ENCODE measurements around the gene PTOV1. TPM values are rescaled to one million over a fixed set of nuclear protein-coding genes. Genes with fewer than 3 reads are reported as not detected.

PTOV1 gene
- total and polyA plus RNA-seq, 2 of the 13 experiments (the other 11 are each of a cell fraction or from before 2014, with no cell fraction given): 63.5 to 68.5 TPM

GRCh38 chr19:49875857-49876421 lies 25.0 kb downstream of the PTOV1 start:
- Histone ChIP-seq H3K4me1 (ENCODE audit: insufficient read depth, low read length) (peaks cover 32% of the 10 kb centered on the region), H3K4me2 (ENCODE audit: low read depth, low read length) (peak overlapping the region; percentile 91), H3K27me3 (ENCODE audit: control insufficient read depth in 1 of 2, insufficient read depth in 2 of 2, low read length in 2 of 2) (no peaks in the 10 kb centered on the region; a peak in 1 of 5 replicates), H3K9me3 (ENCODE audit: low read length) (no peaks in the 10 kb centered on the region), H3K36me3 (replicated peaks in 1 of 2; ENCODE audit: control insufficient read depth in 1 of 2, insufficient read depth in 2 of 2, low read length in 2 of 2) (peaks cover 9 to 26% of the 10 kb centered on the region in 2 experiments), H3K27ac (ENCODE audit: extremely low read length, insufficient read depth, low read length) (peak overlapping the region; percentile 99), H4K20me1 (ENCODE audit: insufficient read depth, low read length) (peaks cover 5% of the 10 kb centered on the region; the same call in 1 of the 2 replicates), H2AFZ (ENCODE audit: low read length) (no peak overlapping the region), H3K4me3 (replicated peaks in 1 of 3; ENCODE audit: insufficient read depth in 1 of 3, low read depth in 2 of 3, low read length in 3 of 3) (peak overlapping the region; percentile 77 to 99 (median 97)), H3K79me2 (ENCODE audit: insufficient read depth, low read length) (peaks cover 38% of the 10 kb centered on the region), H3K9ac (ENCODE audit: insufficient read depth, low read depth, low read length) (peak overlapping the region; percentile 97)
- no TSS peak for BruUV-seq (replicated peaks)
- FAIRE-seq: no peak
- intact Hi-C loops (cut with micrococcal nuclease; ENCODE audit: unreplicated experiment) (no loop called here), in situ Hi-C loops (cut with HindIII; ENCODE audit: extremely low pct_ligation_motif_present, low pct_unique_long_range_greater_than_20kb) (no loop called here)
- DNase-seq (ENCODE audit: low spot score): peak; percentile 51
- 0% methylated on average over 11 of the region's 28 CpGs for WGBS (ENCODE audit: low lambda C conversion rate)
- ATAC-seq: peak; percentile 40
- POLR2A ChIA-PET: interaction anchor here (0.9 to 3.3 kb wide), 10 partner anchors 9 to 380 kb away, joined by 3 to 21 read pairs (median 8); partner anchors contain the start of genes AP2A1, ATF5, NUP62 and PNKP
- CTCF ChIA-PET (ENCODE audit: low intra/inter-chr PET ratio, low total read pairs): no interaction called here
- TF ChIP-seq DNMT3B (CRISPR knock-in tag; conservative IDR thresholded peaks at IDR 0.05): no peak
- TF ChIP-seq ZNF468 (CRISPR knock-in tag; IDR thresholded peaks at IDR 0.05): no peak
- TF ChIP-seq, protein P1, sequence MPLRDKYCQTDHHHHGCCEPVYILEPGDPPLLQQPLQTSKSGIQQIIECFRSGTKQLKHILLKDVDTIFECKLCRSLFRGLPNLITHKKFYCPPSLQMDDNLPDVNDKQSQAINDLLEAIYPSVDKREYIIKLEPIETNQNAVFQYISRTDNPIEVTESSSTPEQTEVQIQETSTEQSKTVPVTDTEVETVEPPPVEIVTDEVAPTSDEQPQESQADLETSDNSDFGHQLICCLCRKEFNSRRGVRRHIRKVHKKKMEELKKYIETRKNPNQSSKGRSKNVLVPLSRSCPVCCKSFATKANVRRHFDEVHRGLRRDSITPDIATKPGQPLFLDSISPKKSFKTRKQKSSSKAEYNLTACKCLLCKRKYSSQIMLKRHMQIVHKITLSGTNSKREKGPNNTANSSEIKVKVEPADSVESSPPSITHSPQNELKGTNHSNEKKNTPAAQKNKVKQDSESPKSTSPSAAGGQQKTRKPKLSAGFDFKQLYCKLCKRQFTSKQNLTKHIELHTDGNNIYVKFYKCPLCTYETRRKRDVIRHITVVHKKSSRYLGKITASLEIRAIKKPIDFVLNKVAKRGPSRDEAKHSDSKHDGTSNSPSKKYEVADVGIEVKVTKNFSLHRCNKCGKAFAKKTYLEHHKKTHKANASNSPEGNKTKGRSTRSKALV (CRISPR knock-in tag; IDR thresholded peaks at IDR 0.05): no peak
- TF ChIP-seq THAP7 (CRISPR knock-in tag; IDR thresholded peaks at IDR 0.05): no peak; the same call in 1 of the 2 replicates
- TF ChIP-seq ZNF83 (CRISPR knock-in tag; IDR thresholded peaks at IDR 0.05; ENCODE audit: borderline replicate concordance): no peak
- no peak for TF ChIP-seq HDAC2 (CRISPR knock-in tag; IDR thresholded peaks at IDR 0.05)
- 0 out of 2 replicates have a peak, but pooled peaks have one; percentile 0 for TF ChIP-seq MEF2D (CRISPR knock-in tag; IDR thresholded peaks at IDR 0.05)
- TF ChIP-seq MLX (CRISPR knock-in tag; IDR thresholded peaks at IDR 0.05): no peak
- TF ChIP-seq, protein P2, sequence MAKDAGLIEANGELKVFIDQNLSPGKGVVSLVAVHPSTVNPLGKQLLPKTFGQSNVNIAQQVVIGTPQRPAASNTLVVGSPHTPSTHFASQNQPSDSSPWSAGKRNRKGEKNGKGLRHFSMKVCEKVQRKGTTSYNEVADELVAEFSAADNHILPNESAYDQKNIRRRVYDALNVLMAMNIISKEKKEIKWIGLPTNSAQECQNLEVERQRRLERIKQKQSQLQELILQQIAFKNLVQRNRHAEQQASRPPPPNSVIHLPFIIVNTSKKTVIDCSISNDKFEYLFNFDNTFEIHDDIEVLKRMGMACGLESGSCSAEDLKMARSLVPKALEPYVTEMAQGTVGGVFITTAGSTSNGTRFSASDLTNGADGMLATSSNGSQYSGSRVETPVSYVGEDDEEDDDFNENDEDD (CRISPR knock-in tag; IDR thresholded peaks at IDR 0.05; ENCODE audit: borderline replicate concordance): no peak
- TF ChIP-seq ZNF761 (CRISPR knock-in tag; conservative IDR thresholded peaks at IDR 0.05): 0 out of 2 replicates have a peak, but pooled peaks have one; percentile 8
- 0 out of 2 replicates have a peak, but pooled peaks have one; percentile 22 for TF ChIP-seq ZNF766 (CRISPR knock-in tag; IDR thresholded peaks at IDR 0.05; ENCODE audit: borderline replicate concordance)
- no peak for TF ChIP-seq ATAD3A (CRISPR knock-in tag; IDR thresholded peaks at IDR 0.05)
- TF ChIP-seq PHF5A (CRISPR knock-in tag; IDR thresholded peaks at IDR 0.05; ENCODE audit: low read depth, unreplicated experiment): no peak
- TF ChIP-seq, protein P3, sequence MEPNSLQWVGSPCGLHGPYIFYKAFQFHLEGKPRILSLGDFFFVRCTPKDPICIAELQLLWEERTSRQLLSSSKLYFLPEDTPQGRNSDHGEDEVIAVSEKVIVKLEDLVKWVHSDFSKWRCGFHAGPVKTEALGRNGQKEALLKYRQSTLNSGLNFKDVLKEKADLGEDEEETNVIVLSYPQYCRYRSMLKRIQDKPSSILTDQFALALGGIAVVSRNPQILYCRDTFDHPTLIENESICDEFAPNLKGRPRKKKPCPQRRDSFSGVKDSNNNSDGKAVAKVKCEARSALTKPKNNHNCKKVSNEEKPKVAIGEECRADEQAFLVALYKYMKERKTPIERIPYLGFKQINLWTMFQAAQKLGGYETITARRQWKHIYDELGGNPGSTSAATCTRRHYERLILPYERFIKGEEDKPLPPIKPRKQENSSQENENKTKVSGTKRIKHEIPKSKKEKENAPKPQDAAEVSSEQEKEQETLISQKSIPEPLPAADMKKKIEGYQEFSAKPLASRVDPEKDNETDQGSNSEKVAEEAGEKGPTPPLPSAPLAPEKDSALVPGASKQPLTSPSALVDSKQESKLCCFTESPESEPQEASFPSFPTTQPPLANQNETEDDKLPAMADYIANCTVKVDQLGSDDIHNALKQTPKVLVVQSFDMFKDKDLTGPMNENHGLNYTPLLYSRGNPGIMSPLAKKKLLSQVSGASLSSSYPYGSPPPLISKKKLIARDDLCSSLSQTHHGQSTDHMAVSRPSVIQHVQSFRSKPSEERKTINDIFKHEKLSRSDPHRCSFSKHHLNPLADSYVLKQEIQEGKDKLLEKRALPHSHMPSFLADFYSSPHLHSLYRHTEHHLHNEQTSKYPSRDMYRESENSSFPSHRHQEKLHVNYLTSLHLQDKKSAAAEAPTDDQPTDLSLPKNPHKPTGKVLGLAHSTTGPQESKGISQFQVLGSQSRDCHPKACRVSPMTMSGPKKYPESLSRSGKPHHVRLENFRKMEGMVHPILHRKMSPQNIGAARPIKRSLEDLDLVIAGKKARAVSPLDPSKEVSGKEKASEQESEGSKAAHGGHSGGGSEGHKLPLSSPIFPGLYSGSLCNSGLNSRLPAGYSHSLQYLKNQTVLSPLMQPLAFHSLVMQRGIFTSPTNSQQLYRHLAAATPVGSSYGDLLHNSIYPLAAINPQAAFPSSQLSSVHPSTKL (CRISPR knock-in tag; IDR thresholded peaks at IDR 0.05): peak; percentile 1; the same call in 1 of the 2 replicates
- no peak for TF ChIP-seq ZFP37 (CRISPR knock-in tag; IDR thresholded peaks at IDR 0.05; ENCODE audit: borderline replicate concordance)
- no peak for TF ChIP-seq TP53 (CRISPR knock-in tag; conservative IDR thresholded peaks at IDR 0.05)

All from HepG2 (cell line).